NCI-H1092 treated with DMSO at 0.1 percent for 48 hours (cell line): ENCODE results near the gene RDH16.
"Not testable (repeated sequence)": the region's sequence is repeated elsewhere in the genome, so short reads cannot be mapped to it uniquely, and the experiment has no call there.

Experiments
- DNase-seq: peaks from one replicate; lab custom pipeline; 2025; lab: John Stamatoyannopoulos, UW

RDH16 gene

DNA sequence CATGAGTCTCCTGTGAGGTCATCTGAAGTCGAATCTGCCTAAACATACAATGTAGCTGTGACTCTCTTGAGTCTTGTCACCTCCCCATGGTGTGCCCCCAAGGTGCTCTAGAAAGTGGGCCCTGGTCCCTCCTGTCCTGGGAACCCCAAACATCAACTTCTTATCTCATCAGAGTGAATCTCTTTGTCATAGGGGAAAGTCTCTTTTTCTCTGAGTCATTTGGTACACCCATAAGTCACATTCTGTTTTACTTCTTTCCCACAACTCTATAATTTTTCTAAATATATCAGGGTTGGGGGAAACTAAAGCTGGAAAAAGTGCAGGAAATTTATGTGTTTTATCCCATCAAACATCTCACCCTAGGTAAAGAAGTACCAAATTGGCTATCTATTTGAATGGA is 36.1 kb downstream of the RDH16 start:
- DNase-seq = no peak

DNA sequence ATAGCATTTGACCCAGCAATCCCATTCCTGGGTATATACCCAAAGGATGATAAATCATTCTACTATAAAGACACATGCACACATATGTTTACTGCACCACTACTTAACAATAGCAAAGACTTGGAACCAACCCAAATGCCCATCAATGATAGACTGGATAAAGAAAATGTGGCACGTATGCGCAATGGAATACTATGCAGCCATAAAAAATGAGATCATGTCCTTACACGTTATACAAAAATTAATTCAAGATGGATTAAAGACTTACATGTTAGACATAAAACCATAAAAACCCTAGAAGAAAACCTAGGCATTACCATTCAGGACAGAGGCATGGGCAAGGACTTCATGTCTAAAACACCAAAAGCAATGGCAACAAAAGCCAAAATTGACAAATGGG is 39.3 kb downstream of the RDH16 start:
- DNase-seq = not testable (repeated sequence)

DNA sequence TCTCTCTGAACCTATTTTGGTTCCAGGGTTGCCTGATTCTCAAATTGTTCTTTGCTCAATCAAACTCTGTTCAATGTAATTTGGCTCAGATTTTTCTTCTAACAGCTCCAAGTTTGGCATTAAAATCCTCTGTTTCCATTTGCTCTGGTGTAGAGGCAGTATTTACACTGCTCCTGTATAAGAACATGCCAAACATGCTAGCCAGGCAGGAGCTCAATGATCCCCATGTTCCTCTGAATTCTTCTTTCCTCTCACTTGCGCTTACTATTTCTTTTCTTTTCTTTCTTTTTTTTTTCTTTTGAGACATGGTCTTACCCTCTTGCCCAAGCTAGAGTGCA is 40.4 kb downstream of the RDH16 start:
- no peak for DNase-seq

DNA sequence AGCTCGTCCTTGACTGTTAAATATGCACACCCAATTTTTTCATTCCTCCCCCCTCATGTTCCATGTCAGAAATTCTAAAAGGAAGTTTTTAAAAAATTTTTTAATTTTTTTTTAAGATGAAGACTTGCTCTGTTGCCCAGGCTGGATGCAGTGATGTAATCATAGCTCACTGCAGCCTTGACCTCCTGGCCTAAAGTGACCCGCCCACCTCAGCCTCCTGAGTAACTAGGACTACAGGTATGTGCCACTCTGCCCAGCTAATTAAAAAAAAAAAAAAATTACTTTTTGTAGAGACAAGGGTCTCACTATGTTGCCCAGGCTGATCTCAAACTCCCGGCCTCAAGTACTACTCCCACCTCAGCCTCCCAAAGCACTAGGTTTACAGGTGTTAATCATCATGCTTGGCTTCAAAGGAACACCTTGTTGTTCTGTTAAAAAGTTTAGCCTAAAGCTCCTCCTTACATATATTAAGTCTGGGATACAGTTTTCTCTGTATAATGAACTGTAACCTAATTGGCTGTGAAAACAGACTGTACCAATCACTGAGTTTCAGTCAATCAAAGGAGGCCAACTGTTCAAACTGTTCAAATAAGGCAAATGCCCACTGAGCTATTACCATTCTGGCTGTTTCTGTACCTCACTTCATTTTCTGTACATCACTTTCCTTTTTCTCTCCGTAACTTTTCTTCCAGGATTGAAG is 41.0 kb downstream of the RDH16 start:
- no peak for DNase-seq

DNA sequence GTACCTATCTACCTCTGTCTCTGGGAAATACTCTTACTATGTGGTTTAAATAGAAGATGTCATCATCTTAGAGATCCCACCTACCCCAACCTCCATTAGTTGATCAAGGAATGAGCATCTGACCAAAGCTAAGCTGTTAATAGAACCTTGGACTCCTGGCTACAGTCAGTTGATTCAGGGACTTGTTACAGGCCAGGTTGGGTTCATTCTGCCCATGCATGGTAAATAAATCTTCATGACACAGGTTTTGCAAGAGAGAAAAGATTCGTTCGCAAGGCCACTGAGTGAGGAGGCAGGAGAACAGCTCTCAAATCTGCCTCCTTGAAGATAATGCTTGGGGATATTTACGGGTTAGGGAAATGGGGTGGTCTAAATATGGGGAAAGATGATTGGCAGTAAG is 42.7 kb downstream of the RDH16 start:
- DNase-seq = no peak

DNA sequence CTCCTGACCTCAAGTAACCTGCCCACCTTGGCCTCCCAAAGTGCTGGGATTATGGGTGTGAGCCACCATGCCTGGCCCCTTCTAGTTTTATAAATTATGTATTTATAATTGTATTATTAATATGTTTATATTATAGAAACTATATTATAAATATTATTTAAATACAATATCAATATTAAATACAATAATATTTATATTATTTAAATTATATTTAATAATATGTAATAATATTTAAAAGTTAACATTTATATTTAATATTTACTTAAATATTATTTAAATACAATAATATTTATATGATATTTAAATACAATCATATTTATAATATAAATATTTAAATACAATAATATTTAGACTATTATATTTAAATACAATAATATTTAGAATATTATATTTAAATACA is 43.2 kb downstream of the RDH16 start:
- no peak for DNase-seq

DNA sequence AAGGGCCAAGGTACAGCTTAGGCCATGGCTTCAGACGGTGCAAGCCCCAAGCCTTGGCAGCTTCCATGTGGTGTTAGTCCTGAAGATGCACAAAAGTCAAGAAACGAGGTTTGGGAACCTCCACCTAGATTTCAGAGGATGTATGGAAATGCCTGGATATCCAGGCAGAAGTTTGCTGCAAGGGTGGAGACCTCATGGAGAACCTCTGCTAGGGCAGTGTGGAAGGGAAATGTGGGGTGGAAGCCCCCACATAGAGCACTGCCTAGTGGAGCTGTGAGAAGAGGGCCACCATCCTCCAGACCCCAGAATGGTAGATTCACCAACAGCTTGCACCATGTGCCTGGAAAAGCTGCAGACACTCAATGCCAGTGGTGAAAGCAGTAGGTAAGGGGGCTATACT is 48.0 kb downstream of the RDH16 start:
- not testable (repeated sequence) for DNase-seq

DNA sequence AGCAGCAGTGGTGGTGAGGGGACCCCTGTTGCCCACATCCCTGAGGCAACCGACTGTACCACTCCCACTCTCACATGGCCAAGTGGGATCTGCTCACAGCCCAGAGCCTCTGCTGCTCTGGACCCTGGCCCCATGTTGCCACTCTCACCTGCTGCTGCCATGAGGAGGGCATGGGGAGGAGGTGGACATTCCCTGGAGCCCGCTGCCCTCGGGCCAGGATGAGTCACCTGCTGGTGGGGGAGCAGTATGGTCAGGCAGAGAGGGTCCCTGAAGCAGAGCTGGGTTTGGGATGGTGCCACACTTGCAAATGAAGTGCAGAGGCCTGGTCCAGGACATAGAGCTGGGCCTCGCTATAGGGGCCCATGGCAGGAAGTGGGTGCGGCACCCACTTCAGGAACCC is 49.3 kb downstream of the RDH16 start:
- DNase-seq = no peak

DNA sequence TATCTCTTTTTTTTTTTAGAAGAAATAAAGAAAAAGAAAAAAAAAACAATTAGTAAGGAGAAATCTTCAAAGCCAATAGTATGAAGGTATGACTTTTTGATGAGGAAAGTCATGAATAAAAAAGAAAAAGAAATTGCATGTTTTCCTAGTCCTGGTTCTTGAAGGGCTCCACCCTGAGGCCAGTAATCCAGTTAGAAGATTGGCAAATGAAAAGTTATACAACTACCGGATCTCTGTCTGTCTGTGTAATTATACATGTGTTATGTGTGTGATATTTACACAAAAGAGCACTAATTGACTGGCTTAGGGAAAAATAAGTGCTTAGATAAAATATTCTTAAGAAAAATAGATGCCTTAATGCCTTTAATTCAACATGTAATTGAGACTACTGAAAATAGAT is 51.6 kb downstream of the RDH16 start:
- no peak for DNase-seq

DNA sequence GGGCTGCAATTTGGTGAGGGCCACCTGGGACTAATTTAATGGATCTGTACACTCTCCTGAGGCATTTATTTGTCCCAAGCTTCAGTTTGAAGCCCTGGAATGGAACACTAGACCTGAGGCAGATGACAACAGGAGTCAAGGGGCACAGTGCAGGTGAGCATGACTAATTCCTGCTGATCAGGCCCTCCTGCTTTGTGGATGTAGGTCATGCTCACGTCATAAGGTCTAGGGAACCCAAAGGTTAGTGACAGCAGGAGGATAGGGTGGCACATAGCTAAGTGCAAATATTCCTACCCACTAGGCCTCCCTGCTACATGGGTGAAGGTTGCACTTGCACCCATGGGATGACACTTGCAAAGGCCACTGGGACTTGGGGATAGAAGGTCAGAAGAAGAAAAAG is 54.0 kb downstream of the RDH16 start:
- DNase-seq = no peak
